Stimulated activated effector memory CD8-positive, alpha-beta T cell treated with anti-CD3 and anti-CD28 coated beads, Interleukin-12 subunit alpha, Interleukin-12 subunit beta, amount 100 ng/mL, for 72 hours (primary cell): ENCODE results near the gene MYG1.

Experiments
- ATAC-seq: fragments of 150-1000 bp; cut with Tn5 transposase; 2 replicates; pipeline ENCODE4 v1.10.0; 2021
- DNase-seq, 2 donors: peaks; one replicate each; pipeline ENCODE4 v3.0.0; 2021 to 2022; ENCODE audit warnings: low spot score in 2 of 2
- H3K27ac Mint-ChIP-seq: one replicate; pipeline ENCODE4 v1.8.0; 2022; ENCODE audit warnings: mild to moderate bottlenecking, mixed read lengths
- H3K36me3 Mint-ChIP-seq: one replicate; pipeline ENCODE4 v1.8.0; 2022; ENCODE audit warnings: mild to moderate bottlenecking, mixed read lengths
- H3K4me1 Mint-ChIP-seq: one replicate; pipeline ENCODE4 v1.8.0; 2022; ENCODE audit warnings: mixed read lengths
- H3K4me3 Mint-ChIP-seq: one replicate; pipeline ENCODE4 v1.8.0; 2022; ENCODE audit warnings: mild to moderate bottlenecking, mixed read lengths
- H3K9me3 Mint-ChIP-seq: one replicate; pipeline ENCODE4 v1.8.0; 2022; ENCODE audit warnings: mixed read lengths

The MYG1 gene

DNA sequence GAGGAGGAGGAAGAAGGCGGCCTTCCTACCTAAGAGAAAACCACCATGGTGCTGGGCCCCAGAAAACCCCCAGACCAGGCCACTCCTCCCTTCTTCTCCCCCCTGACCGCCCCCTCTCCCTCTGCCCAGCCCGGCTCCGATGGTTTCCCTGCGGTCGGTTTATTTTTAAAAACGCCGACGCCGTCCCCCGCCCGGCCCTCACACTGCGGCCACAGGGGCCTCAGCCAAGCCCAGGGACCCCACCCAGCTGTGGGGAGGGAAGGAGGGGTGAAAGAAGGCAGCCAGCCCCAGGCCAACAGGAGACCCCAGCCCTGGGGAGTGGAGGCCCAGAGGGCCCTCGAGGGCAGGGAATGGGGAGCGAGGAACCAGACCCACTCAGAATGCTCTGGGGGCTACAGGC, 33.2 kb downstream of the MYG1 start:
- DNase-seq (no peak), ATAC-seq (no peak)
- Mint-ChIP-seq H3K9me3 (no peaks in the 10 kb centered on the region), H3K27ac (peak overlapping the region; percentile 45), H3K36me3 (no peaks in the 10 kb centered on the region), H3K4me3 (no peak overlapping the region), H3K4me1 (peaks cover 4% of the 10 kb centered on the region)

DNA sequence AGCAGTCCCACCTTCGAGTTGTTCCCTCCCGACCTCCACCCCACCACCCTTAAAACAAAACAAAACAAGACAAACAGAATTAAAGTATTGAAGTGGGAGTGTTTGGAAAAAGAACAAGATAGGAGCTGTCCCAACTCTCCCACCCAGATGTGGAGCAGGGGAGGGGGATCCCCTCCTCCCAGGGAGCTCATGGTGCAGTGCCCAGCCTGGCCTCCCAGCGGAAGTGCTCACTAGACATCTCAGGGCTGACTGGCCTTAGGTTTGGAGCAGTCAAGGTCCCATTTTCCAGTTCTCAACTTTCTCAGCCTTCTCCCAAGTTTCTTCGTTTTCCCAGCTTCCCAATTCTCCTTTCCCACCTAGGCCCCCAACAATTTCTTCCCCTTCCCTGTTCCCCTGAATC, 33.8 kb downstream of the MYG1 start:
- DNase-seq (no peak), ATAC-seq (no peak)
- H3K4me3 Mint-ChIP-seq = no peak overlapping the region
- H3K27ac Mint-ChIP-seq = peak overlapping the region; percentile 15
- peaks cover 2% of the 10 kb centered on the region for H3K36me3 Mint-ChIP-seq
- H3K9me3 Mint-ChIP-seq = no peaks in the 10 kb centered on the region
- H3K4me1 Mint-ChIP-seq = peaks cover 9% of the 10 kb centered on the region

DNA sequence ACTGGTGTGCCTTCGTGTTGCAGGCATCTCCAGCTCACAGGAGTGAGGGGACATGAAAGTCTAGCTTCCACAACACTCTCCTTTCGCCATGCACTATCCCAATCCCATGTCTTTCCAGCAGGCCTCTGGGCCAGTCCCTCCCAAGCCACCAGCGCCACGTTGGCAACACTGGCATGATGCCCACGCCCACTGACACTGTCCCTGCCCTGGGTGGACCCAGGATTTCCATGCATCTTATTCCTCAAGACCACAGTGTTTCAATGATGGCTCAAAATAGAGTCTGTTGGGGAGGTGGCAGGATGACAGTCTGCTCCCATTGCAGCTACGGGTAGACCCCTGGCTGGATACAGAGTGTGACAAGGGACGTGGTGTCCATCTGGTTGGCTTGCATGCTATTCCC, 34.4 kb downstream of the MYG1 start:
- Mint-ChIP-seq H3K4me3 (no peak overlapping the region), H3K36me3 (peaks cover 4% of the 10 kb centered on the region), H3K4me1 (peaks cover 11% of the 10 kb centered on the region), H3K27ac (peak overlapping the region; percentile 15), H3K9me3 (no peaks in the 10 kb centered on the region)
- no peak for DNase-seq
- ATAC-seq = no peak

DNA sequence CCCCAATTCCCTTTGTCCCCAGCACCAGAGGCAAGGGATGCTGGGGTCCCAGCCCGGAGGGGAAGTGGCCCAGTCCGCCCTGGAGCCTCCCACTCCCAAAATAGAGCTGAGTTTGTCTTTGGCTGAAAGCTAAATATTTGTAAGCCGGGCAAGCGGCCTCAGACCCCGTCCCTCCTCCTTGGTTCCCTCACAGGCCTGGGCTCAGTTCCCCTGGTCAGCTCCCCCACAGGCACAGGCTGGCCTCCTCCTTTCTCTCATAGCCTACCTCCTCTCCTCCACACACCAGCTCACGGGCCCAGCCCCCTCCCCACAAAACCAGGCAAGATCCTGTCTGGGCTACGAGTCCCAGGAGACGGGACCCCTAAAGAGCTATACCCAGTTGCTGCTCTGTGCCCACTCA, 35.3 kb downstream of the MYG1 start:
- Mint-ChIP-seq H3K36me3 (peaks cover 4% of the 10 kb centered on the region), H3K4me3 (no peak overlapping the region), H3K27ac (peak overlapping the region; percentile 76), H3K9me3 (no peaks in the 10 kb centered on the region), H3K4me1 (peaks cover 11% of the 10 kb centered on the region)
- DNase-seq (no peak), ATAC-seq (no peak)

DNA sequence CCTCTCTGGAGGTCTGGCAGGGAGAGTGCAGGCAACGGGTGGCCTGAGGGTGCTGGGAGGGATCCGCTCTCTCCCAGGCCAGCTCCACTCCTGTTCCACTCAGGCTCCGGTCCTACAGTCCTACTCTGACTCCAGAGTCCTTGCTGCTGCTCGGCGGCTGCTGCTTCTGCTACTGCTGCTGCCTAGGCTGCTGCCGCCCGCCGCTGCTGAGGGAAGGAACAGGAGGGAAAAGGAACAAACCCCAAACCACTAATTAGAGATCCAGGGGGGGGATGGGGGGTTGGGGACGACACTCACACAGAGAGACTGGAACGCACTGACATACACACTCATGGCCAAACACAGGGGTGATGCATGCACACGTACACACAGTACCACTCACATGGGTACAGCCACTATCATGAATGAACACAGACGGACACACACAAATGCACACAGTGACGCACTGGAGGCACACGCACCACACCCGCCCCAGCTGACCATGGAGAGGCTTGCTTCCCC, 36.7 kb downstream of the MYG1 start, which contains the start of gene SP7:
Gene SP7, minus strand, starts transcription at position 174 of the 501 bp plus-strand sequence. CDS start 708 bp downstream, outside the sequence.
- no peak for ATAC-seq
- Mint-ChIP-seq H3K4me1 (peaks cover 21% of the 10 kb centered on the region), H3K27ac (peak within 1 kb of the TSS; percentile 76), H3K4me3 (no peak within 1 kb of the TSS), H3K36me3 (peaks cover 4% of the 10 kb centered on the region), H3K9me3 (no peaks in the 10 kb centered on the region)
- DNase-seq = no peak

DNA sequence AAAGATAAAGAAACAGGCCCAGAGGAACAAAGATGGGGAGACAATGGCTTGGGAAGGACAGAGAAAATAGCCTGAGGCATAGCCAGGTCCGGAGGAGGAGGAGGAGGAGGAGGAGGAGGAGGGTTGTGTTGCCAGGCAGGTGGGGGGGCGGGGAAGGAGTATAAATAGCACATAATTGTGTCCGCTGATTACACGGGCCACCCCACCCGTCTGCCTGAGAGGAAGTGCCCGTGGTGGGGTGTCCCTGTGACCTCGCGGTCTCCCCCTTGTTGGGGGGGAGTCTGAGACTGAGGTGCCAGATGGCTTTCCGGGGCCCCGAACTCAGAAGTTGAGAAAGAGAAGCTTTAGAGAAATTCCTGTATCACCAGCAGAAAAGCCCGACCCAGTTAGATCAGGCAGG, 38.5 kb downstream of the MYG1 start:
- DNase-seq = no peak
- Mint-ChIP-seq H3K4me3 (no peak overlapping the region), H3K9me3 (no peaks in the 10 kb centered on the region), H3K4me1 (peaks cover 21% of the 10 kb centered on the region), H3K27ac (peak overlapping the region; percentile 11), H3K36me3 (peaks cover 4% of the 10 kb centered on the region)
- no peak for ATAC-seq

DNA sequence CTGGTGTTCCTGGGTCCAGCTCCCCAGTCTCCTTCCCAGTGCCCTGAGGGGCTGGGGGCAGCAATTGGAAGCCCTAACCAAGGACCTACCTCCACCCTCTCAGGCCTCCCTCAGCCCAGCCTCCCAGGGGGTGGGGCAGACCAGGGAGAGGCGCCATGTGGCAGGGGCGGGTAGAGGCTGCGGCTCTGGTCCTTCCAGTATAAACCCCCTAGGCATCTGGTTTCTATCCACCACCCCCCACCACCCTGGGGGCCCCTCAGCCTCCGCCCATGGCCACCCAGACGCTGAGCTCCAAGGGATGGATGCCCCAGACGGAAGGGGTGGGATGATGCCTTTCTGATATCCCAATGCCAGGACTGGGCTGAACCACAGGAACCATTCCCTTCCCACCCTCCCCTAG, 39.4 kb downstream of the MYG1 start:
- no peak for ATAC-seq
- Mint-ChIP-seq H3K27ac (no peak overlapping the region), H3K4me3 (no peak overlapping the region), H3K36me3 (peaks cover 4% of the 10 kb centered on the region), H3K9me3 (no peaks in the 10 kb centered on the region), H3K4me1 (peaks cover 28% of the 10 kb centered on the region)
- DNase-seq = no peak

DNA sequence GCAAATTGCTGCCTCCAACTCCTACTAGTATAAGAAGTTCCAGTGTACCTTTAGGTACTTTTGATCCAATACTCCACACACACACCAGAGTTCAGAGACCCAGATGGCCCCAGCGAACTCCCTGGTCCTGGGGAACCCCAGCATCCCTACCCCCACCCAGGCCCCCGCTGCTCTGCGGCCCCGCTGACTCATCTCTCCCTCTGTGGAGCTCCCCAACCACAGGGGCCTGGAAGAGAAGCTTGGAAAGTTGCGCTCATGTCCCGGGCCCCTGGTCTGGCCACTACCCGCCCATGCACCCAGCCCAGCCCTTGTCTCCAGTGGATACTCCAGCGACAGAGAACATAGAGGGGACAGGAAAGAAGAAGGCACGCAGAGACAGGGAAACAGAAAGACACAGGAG, 40.9 kb downstream of the MYG1 start:
- H3K27ac Mint-ChIP-seq = peak overlapping the region; percentile 6
- no peaks in the 10 kb centered on the region for H3K9me3 Mint-ChIP-seq
- peaks cover 4% of the 10 kb centered on the region for H3K36me3 Mint-ChIP-seq
- DNase-seq (no peak), ATAC-seq (no peak)
- peaks cover 41% of the 10 kb centered on the region for H3K4me1 Mint-ChIP-seq
- H3K4me3 Mint-ChIP-seq = no peak overlapping the region

DNA sequence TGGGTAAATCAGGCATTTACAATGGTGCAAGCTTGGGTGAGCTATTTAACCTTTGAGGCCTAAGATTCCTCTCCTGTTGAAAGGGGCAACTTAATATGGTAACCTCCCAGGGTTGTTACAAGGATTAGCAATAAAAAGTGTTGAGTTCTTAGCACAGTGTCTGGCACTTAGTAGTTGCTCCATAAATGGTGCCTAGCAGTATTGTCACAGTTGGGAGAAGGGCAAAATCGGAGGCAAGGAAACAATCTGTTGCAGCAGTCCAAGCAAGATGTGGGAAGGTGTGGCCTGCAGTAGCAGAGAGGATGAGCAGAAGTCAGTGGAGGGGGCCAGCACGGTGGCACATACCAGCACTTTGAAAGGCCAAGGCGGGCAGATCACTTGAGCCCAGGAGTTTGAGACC, 44.0 kb downstream of the MYG1 start:
- Mint-ChIP-seq H3K9me3 (no peaks in the 10 kb centered on the region), H3K4me3 (peak overlapping the region; percentile 97), H3K27ac (no peak overlapping the region), H3K4me1 (peaks cover 31% of the 10 kb centered on the region), H3K36me3 (no peaks in the 10 kb centered on the region)
- no peak for DNase-seq
- ATAC-seq = no peak

DNA sequence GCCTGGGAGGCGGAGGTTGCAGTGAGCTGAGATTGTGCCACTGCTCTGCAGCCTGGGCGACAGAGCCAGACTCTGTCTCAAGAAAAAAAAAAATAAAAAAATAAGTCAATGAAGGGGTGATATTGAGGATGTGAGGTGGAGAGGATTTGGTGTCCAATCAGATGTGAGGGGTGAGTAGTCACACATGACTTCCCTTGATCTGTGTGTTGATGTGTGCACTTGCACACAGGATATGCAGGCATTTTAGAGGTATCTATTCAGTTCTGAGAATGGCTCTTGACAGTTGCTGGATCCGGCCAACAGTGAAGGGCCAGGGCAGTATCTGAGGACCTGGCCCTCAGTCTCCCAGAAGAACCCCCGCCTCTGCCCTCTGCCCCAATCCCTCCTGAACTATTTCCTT, 44.5 kb downstream of the MYG1 start:
- H3K4me3 Mint-ChIP-seq = peak overlapping the region; percentile 97
- no peaks in the 10 kb centered on the region for H3K9me3 Mint-ChIP-seq
- DNase-seq (no peak), ATAC-seq (no peak)
- H3K4me1 Mint-ChIP-seq = peaks cover 30% of the 10 kb centered on the region
- H3K36me3 Mint-ChIP-seq = no peaks in the 10 kb centered on the region
- peak overlapping the region; percentile 95 for H3K27ac Mint-ChIP-seq

DNA sequence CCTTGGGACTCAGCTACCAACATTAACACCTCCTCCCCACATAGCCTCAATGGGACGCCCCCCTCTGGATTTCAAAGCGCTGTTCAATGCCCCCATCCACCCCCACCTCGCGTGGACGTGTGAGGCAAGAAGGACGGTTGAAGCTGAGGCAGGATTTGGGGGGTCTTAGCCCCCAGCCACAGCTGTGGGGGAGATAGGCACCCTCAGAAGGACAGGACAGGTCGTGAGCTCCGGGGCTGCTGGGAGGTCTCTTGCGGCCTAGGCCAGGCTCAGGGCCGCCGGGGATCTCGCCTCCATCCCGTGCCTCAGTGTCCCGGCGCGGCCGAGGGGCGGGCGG, 45.0 kb downstream of the MYG1 start:
- peak; percentile 3 for ATAC-seq
- DNase-seq = peak in 1 of 2 donors; percentile 57
- Mint-ChIP-seq H3K27ac (peak overlapping the region; percentile 95), H3K36me3 (no peaks in the 10 kb centered on the region), H3K9me3 (no peaks in the 10 kb centered on the region), H3K4me3 (peak overlapping the region; percentile 97), H3K4me1 (peaks cover 30% of the 10 kb centered on the region)

DNA sequence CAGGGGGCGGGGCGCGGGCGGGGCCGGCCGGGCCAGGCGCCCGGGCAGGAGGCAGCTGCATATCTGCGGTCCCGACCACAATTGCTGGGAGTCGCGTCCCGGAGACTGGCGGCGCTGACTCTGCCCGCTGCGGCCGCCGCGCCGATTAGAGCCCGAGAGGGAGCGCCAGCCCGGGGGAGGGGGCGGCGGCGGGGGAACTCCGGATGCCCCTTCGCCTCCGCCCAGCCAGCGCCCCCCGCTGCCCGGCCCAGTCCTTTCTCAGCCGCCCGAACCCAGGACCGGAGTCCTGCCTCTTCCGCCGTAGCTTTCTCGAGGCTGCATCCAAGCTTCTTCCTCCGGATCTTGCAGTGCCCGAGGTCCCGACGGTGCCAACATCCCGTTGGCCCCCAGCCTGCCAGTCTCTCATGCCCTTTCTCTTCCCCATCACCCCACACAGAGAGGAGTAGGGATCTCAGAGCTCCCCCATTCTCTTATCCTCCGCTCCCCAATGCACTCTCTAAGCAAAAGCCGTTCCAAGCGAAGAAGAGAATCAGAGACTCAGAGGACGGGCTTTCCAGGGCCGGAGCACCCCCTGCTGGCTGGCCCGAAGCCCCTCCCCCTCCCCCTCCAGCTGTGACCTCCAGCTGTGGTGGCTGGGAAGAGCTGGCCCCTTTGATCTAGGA, 45.5 kb downstream of the MYG1 start:
- no peaks in the 10 kb centered on the region for H3K9me3 Mint-ChIP-seq
- no peaks in the 10 kb centered on the region for H3K36me3 Mint-ChIP-seq
- DNase-seq (peak; percentile 49 to 84), ATAC-seq (peak; percentile 90)
- H3K4me1 Mint-ChIP-seq = peaks cover 30% of the 10 kb centered on the region
- peak overlapping the region; percentile 95 for H3K27ac Mint-ChIP-seq
- H3K4me3 Mint-ChIP-seq = peak overlapping the region; percentile 97

DNA sequence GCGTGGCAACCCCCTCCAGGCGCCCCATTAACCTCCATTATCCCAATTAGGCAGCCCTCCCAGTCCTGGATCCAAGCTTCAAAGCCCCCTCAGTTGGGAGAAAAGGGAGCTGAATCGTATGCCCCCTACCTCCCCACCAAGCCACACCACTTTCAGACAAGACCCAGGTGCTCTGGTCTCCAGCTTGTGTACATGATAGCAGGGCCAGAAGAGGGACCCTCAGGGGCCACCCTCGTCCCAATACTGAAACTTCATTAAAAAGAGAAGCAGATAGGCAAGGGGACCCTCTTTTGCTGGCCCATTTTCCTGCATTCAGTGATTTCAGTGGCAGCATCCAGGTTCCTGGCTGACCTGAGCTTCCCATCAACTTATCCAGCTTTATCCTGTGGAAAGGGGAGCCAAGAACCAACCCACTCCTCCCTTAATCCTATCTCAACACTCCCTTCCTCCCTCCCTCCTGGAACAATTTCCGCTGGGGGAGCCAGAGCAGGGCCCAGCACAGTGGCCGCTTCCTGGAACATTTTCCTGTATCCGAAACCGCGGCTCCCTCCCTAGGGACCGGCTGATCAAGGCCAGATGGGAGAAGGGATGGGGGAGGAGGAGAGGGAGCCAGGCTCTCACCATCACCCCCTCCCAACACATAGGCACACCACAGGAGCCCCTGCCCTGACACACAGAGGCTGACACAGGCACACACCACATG, 46.1 kb downstream of the MYG1 start:
- ATAC-seq (peak; percentile 4), DNase-seq (no peak)
- H3K4me1 Mint-ChIP-seq = peaks cover 23% of the 10 kb centered on the region
- no peaks in the 10 kb centered on the region for H3K36me3 Mint-ChIP-seq
- peak overlapping the region; percentile 95 for H3K27ac Mint-ChIP-seq
- H3K4me3 Mint-ChIP-seq = peak overlapping the region; percentile 97
- H3K9me3 Mint-ChIP-seq = no peaks in the 10 kb centered on the region

DNA sequence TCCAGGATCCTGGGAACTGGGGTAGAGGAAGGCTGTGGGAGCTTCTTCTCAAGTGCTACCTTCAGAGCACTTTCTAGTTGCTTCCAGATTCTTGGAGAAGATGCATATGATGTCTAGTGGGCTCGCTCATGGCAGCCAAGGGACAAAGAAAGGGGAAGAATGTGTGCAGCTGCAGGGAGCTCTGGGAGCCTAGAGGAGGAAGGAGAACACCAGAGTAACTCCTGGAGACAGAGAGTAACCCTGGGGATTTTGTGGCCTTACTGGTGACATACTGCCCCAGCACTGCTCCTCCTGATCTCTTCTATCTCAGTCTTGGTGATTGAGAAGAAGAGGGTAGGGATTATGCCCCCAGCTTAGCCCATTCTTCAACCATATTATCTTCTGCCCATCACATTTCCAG, 47.0 kb downstream of the MYG1 start:
- H3K4me1 Mint-ChIP-seq = peaks cover 21% of the 10 kb centered on the region
- no peak for ATAC-seq
- H3K4me3 Mint-ChIP-seq = no peak overlapping the region

DNA sequence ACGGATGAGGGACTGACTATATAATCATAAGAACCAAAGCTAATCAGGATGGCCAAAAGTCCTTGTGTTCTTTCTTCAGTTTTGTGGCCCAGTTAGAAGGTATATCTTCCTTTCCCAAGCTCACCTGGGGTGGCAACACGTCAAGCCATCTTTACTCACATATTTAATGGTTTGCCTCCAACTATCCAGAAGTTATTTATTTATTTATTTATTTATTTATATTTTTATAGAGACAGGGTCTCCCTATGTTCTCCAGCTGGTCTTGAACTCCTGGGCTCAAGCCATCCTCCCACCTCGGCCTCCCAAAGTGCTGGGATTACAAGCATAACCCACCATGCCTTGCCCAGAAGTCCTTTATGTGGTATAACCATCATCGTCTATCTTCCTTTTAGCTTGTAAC, 48.4 kb downstream of the MYG1 start:
- Mint-ChIP-seq H3K9me3 (no peaks in the 10 kb centered on the region), H3K27ac (no peak overlapping the region), H3K4me3 (no peak overlapping the region), H3K4me1 (peaks cover 28% of the 10 kb centered on the region), H3K36me3 (no peaks in the 10 kb centered on the region)
- no peak for DNase-seq
- ATAC-seq = no peak

More for the DNA sequence above, 47.0 kb downstream of the MYG1 start:
- Mint-ChIP-seq H3K36me3 (no peaks in the 10 kb centered on the region), H3K27ac (no peak overlapping the region), H3K9me3 (no peaks in the 10 kb centered on the region)
- DNase-seq = no peak
